Measurements from ENCODE around the gene TEAD1.

- TF ChIP-seq CTCF (IDR thresholded peaks at IDR 0.05; ENCODE audit: low read depth, low read length, poor library complexity, severe bottlenecking) (no peak), EZH2phosphoT487 (IDR thresholded peaks at IDR 0.05; ENCODE audit: borderline replicate concordance, low read length) (no peak)
Observed at GRCh38 chr11:12900496-12900895, 226.3 kb downstream of the TEAD1 start.
